ENCODE measurements around the gene GRIN1. TPM values are rescaled to one million over a fixed set of nuclear protein-coding genes. Genes with fewer than 3 reads are reported as not detected.

GRIN1 gene
- total and polyA plus RNA-seq, 4 donors, result 0.06 to 0.51 (median 0.34) TPM

DNA sequence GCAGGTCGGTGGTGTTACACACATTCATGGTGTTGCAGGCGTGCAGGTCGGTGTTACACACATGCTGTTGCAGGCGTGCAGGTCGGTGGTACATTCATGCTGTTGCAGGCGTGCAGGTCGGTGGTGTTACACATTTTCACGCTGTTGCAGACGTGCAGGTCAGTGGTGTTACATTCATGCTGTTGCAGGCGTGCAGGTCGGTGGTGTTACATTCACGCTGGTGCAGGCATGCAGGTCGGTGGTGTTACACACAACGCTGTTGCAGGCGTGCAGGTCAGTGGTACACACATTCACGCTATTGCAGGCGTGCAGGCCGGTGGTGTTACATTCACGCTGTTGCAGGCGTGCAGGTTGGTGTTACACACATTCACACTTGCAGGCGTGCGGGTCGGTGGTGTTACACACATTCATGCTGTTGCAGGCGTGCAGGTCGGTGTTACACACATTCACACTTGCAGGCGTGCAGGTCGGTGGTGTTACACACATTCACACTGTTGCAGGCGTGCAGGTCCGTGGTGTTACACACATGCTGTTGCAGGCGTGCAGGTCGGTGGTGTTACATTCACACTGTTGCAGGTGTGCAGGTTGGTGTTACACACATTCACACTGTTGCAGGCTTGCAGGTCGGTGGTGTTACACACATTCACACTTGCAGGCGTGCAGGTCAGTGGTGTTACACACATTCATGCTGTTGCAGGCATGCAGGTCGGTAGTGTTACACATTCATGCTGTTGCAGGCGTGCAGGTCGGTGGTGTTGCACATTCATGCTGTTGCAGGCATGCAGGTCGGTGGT lies 35.6 kb upstream of the GRIN1 start:
- DNase-seq, result no peak
- peaks cover 9 to 79% (median 45%) of the 10 kb centered on the region in 4 donors for H3K36me3 ChIP-seq (ENCODE audit: control insufficient read depth in 4 of 4, insufficient read depth in 4 of 4, low read length in 4 of 4)

DNA sequence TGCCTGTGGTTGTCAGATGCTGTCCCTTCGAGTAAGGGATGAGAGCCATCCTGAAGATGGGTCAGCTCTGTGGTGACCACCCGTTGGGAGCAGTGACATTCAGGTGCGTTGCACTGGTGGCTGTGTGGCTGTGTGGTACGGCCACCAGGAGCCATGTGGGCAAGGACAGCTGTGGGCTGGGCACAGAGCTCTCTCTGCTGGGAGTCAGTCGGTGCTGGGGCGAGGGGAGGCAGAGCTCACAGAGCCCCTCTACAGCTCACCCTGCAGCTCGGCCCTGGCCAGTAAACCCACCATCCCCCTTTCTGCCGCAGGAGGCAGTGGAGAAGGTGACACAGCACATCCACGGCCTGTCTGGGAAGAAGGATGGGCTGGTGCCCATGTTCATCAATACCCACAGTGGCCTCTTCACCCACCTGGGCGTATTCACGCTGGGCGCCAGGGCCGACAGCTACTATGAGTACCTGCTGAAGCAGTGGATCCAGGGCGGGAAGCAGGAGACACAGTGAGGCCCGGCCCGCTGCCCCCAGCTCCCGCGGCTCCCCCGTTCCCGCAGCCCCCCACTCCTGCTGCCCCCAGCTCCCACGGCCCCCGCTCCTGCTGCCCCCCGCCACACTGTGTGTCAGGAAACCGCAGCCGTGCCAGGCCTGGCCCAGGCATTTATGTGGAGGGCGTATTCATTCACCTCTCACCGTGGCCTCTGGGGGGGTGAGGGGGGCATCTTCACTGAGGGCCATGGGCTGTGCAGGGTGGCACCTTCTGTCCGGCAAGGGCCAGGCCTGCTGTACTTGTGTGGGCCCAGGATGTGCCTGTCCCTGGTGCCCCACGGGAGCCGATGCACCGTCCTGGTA lies 32.9 kb upstream of the GRIN1 start:
- DNase-seq, result no peak
- TF ChIP-seq, protein P1, sequence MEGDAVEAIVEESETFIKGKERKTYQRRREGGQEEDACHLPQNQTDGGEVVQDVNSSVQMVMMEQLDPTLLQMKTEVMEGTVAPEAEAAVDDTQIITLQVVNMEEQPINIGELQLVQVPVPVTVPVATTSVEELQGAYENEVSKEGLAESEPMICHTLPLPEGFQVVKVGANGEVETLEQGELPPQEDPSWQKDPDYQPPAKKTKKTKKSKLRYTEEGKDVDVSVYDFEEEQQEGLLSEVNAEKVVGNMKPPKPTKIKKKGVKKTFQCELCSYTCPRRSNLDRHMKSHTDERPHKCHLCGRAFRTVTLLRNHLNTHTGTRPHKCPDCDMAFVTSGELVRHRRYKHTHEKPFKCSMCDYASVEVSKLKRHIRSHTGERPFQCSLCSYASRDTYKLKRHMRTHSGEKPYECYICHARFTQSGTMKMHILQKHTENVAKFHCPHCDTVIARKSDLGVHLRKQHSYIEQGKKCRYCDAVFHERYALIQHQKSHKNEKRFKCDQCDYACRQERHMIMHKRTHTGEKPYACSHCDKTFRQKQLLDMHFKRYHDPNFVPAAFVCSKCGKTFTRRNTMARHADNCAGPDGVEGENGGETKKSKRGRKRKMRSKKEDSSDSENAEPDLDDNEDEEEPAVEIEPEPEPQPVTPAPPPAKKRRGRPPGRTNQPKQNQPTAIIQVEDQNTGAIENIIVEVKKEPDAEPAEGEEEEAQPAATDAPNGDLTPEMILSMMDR (IDR thresholded peaks at IDR 0.05; ENCODE audit: control extremely low read depth, extremely low read depth), result no peak
- 94 to 96% methylated on average over 19 to 31 of the region's 31 CpGs for WGBS, 2 donors
- no peaks in the 10 kb centered on the region for H3K4me1 ChIP-seq (ENCODE audit: control insufficient read depth in 5 of 5, insufficient read depth in 5 of 5, low read length in 5 of 5)
- no peak overlapping the region for H3K27ac ChIP-seq (ENCODE audit: low read depth in 1 of 2, low read length in 1 of 2)
- H3K36me3 ChIP-seq (ENCODE audit: control insufficient read depth in 4 of 4, insufficient read depth in 4 of 4, low read length in 4 of 4), result peaks cover 9 to 90% (median 37%) of the 10 kb centered on the region in 4 donors
- ATAC-seq (ENCODE audit: insufficient read depth, low FRiP score), result no peak
- H3K27me3 ChIP-seq (ENCODE audit: control insufficient read depth in 3 of 3, insufficient read depth in 3 of 3, low read length in 2 of 3), result no peaks in the 10 kb centered on the region
- H3K9me3 ChIP-seq (ENCODE audit: control insufficient read depth in 4 of 4, insufficient read depth in 3 of 4, low read length in 3 of 4), result peaks cover 0 to 6% (median 2%) of the 10 kb centered on the region in 4 donors
- H3K9ac ChIP-seq (ENCODE audit: insufficient read depth in 1 of 2, low read length in 2 of 2), result no peak overlapping the region
- H3K4me3 ChIP-seq, result no peak overlapping the region

More for the DNA sequence above, 35.6 kb upstream of the GRIN1 start:
- ATAC-seq (ENCODE audit: insufficient read depth, low FRiP score), result no peak
- Histone ChIP-seq H3K27ac (ENCODE audit: low read depth in 1 of 2, low read length in 1 of 2) (no peak overlapping the region), H3K9ac (ENCODE audit: insufficient read depth in 1 of 2, low read length in 2 of 2) (no peak overlapping the region), H3K4me1 (ENCODE audit: control insufficient read depth in 5 of 5, insufficient read depth in 5 of 5, low read length in 5 of 5) (no peaks in the 10 kb centered on the region), H3K4me3 (no peak overlapping the region), H3K27me3 (ENCODE audit: control insufficient read depth in 3 of 3, insufficient read depth in 3 of 3, low read length in 2 of 3) (no peaks in the 10 kb centered on the region), H3K9me3 (ENCODE audit: control insufficient read depth in 4 of 4, insufficient read depth in 3 of 4, low read length in 3 of 4) (peaks cover 0 to 6% (median 2%) of the 10 kb centered on the region in 4 donors)
- TF ChIP-seq, protein P1 (IDR thresholded peaks at IDR 0.05; ENCODE audit: control extremely low read depth, extremely low read depth), result no peak
- WGBS, 2 donors, result 94 to 95% methylated on average over 37 of the region's 37 CpGs

DNA sequence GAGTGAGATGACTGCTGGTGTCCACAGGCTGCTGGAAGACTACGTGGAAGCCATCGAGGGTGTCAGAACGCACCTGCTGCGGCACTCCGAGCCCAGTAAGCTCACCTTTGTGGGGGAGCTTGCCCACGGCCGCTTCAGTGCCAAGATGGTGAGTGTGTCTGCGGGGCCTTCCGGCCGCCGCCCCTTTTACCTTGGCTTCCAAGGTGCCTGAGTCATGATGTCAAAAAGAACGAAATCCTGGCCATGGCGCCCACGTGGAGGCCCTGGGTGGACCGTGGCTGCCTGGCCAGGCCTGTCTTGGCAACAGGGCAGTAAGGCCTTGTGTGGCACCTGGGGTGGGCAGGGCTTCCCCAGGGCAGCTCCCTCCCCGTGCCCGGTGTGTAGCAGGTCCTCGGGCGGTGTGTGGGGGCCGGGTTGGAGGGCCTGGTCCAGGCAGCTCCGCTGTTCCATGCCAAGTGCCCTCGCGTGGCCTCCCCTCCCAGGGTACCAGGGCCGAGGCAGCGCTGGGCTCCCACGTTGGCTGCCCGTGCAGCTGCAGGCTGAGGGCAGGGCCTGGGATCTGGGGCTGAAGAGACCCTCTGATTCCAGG lies 32.2 kb upstream of the GRIN1 start:
- no peak overlapping the region for H3K27ac ChIP-seq (ENCODE audit: low read depth in 1 of 2, low read length in 1 of 2)
- peaks cover 0 to 6% (median 2%) of the 10 kb centered on the region in 4 donors for H3K9me3 ChIP-seq (ENCODE audit: control insufficient read depth in 4 of 4, insufficient read depth in 3 of 4, low read length in 3 of 4)
- no peaks in the 10 kb centered on the region for H3K4me1 ChIP-seq (ENCODE audit: control insufficient read depth in 5 of 5, insufficient read depth in 5 of 5, low read length in 5 of 5)
- WGBS, 2 donors, result 92 to 96% methylated on average over 27 of the region's 27 CpGs
- H3K27me3 ChIP-seq (ENCODE audit: control insufficient read depth in 3 of 3, insufficient read depth in 3 of 3, low read length in 2 of 3), result no peaks in the 10 kb centered on the region
- H3K9ac ChIP-seq (ENCODE audit: insufficient read depth in 1 of 2, low read length in 2 of 2), result no peak overlapping the region
- TF ChIP-seq, protein P1 (IDR thresholded peaks at IDR 0.05; ENCODE audit: control extremely low read depth, extremely low read depth), result no peak
- no peak overlapping the region for H3K4me3 ChIP-seq
- peaks cover 9 to 90% (median 31%) of the 10 kb centered on the region in 4 donors for H3K36me3 ChIP-seq (ENCODE audit: control insufficient read depth in 4 of 4, insufficient read depth in 4 of 4, low read length in 4 of 4)
- DNase-seq, result no peak
- ATAC-seq (ENCODE audit: insufficient read depth, low FRiP score), result no peak
